Right renal cortex interstitium (tissue), 3 donors: Measurements from ENCODE around the gene GNAT3. TPM values are rescaled to one million over a fixed set of nuclear protein-coding genes. Genes with fewer than 3 reads are reported as not detected.

Experiments used
- DNase-seq, 3 donors: peaks; one replicate each; pipeline ENCODE4 v3.0.0-alpha.2; 2013; ENCODE audit warnings: low read depth in 3 of 3, low spot score in 2 of 3
- polyA plus RNA-seq, 3 donors: library from polyadenylated mRNA; unstranded; fragments of 120-200 nt; gene quantifications; one replicate each; pipeline ENCODE4 v1.2.1, GENCODE V29; 2013; ENCODE audit not compliant: insufficient read length in 3 of 3

Gene GNAT3
- polyA plus RNA-seq, 3 donors, result not detected

DNA sequence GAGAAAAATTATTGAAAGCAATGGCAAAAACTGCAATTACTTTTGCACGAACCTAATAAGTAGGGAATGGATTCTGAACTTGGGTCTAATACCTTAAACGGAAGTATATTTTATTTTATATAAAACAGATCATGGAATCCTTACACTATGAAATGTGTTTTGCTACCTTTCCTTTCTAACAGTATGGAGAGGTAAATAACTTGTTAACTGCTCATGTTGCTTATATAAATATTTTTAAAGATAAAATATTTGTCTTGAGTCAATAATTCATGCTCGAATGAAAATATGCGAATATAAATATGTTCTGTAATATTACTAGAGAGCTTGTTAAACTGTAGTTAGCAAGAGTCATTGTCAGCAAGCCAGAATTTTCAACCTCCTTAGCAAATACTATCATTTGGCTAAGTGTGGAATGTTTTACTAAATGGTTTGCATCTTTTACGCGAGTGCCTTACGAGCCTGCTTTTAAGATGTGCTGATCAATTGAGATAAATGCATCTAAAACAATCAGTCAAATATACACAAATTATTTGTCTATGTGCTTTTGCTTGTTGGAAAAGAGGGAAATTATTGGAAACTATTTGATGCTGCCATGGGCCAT, 5.9 kb downstream of the GNAT3 start:
- no peak for DNase-seq

DNA sequence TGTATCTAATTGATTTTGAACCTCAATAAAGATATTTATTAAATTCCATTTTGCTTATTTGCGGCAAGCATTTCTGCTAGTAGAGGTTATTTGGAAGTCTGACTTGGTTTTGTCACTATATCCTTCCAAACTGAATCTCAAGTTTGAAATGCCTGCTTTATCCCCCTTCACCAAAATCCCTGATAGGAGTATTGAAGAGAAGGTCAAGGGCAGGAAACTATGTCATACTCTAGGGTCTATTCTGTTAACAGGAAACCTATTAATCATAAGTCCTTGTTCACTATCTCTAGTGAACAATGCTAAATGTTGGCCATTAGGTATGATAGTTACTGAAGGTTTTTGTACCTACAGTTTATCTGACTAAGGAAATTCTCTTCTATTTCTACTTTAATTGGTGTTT, 11.5 kb downstream of the GNAT3 start:
- DNase-seq, result no peak

- DNase-seq, result no peak
These were observed 12.4 kb downstream of the GNAT3 start for GRCh38 chr7:80499350-80499953.

DNA sequence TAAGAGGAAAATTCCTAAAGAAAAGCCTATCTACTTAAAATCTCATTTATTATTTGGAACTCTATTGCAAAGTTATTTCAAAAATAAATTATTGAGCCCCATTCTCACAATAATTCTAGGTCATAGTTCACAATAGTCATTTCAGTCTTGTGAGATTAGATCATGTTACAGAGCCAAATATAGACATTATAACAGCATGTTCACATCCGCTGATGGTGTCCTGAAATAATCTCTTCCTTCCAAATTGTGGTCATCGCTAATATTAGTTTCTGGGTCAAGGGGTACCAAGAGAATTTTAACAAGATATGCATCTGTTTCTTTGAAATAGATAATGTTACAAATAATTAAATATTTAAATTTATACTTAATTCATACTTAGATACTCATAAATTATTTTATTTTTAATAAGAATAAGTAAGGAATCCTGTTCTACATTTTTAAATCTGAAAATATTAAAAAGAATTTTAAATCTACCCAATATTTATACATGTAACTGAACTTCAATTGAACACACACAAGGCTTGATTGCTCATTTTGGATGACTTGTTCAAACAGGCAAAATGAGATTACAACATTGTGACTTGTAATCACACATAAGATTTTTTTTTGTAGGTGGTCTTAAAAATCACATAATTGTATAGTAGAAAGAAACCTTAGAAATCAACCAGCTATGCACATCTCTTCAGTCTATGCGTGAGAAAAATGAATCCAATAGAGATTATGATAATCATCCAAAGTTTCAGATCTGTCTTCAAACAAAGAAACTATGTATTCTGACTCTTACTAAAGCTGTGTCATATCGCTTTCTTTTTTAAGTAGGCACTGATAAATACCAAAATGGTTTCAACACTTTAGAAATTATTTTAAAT, 13.1 kb downstream of the GNAT3 start:
- no peak for DNase-seq

DNA sequence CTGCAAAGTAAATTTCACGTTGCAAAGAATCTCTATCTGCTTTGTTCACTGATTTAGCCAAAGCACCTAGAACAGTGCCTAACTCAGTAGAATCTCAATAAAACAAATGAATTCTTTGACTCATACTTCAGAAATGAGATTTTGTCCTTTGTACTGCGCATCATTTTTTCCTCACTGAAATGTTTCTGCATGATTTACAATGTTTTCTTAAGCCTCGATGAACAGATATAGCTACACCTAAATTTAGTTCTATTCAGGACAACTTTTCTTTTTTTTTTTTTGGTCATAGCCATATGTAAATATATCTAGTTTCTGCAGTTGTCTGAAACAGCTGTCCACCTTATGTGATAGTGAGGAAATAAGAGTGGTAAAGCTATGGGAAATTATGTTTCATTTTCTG, 15.3 kb downstream of the GNAT3 start:
- DNase-seq, result no peak

DNA sequence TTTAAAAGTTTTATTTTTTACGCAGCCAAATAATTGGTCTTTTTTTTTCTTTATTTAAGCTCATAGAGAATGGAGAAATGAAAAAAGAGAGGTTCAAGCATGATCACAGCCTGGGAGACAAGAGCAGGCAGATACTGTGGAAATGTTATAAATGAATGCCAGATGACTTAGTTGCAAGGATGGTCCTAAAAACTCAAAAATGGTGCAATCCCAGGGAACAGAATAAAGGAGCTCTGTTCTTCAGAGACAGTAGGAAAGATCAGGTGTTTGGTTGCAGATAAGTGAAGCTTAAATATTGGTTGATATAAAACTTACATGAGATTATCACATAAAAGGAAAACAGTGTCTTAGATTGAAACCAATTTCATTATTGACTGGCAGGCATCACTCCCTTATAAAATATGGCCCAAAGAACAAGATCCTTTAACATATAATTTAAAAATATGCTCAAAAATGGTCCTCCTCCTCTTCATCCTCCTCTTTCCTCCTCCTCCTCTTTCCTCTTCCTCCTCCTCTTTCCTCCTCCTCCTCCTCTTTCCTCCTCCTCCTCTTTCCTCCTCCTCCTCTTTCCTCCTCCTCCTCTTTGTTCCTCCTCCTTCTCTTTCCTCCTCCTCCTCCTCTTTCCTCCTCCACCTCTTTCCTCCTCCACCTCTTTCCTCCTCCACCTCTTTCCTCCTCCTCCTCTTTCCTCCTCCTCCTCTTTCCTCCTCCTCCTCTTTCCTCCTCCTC, 18.6 kb downstream of the GNAT3 start:
- no peak for DNase-seq

DNA sequence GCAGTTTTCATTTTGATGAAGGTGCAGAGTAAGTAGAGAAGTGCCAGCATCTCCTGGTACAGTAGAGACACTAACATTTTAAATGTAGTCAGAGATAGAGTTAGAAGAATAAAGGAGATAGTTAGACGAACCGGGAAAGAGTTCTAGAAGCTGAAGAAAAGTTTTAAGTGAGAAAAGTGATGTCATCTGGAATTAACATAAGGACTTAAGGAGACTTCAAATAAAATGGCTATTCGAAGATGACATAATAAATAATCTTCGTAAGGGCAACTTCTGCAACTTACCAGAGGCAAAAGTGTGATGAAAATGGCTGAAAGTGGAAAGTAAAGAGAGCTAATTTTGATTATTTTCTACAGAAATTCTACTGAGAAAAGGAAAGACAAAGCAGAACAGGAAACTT, 20.4 kb downstream of the GNAT3 start:
- DNase-seq, result no peak

DNA sequence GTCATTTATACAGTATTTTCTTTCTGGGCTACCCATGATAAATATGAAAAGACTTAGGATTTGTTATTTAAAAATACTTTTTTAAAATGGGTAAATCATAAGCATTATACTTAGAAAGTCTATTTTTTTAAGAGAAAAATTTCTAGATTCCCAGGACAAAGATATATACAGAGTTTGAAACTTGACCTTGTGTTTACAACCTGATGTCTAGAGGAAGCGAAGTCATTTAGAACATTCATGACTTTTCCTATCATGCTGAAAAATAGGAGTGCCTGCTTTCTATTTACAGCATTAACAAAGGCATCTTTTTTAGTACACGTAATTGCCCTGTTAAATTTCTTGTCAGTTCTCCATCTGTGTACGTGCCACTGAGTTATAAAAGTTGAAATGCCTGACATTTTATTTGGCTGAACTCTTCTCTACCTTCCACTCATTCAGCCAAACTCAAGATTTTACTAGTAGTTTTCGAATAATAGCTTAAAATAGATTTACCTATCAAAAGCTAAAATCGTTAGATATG, 23.0 kb downstream of the GNAT3 start:
- no peak for DNase-seq

DNA sequence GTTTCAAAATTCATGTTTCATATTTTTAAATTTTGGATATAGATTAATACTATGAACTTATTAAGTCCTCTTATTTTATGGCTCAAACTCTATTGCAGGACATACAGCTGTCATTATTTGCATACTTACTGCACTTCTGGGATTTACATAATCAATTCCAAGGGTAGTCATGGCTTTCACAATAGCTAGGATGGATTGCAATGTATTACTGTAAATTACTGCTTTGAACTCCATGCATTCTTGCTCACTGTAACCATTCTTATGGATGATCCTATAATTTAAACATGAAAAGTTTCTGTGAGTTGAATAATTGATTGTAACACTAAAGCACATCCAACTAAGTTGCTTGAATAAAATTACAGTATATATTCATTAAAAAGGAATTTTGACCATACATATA, 23.5 kb downstream of the GNAT3 start:
- no peak for DNase-seq

DNA sequence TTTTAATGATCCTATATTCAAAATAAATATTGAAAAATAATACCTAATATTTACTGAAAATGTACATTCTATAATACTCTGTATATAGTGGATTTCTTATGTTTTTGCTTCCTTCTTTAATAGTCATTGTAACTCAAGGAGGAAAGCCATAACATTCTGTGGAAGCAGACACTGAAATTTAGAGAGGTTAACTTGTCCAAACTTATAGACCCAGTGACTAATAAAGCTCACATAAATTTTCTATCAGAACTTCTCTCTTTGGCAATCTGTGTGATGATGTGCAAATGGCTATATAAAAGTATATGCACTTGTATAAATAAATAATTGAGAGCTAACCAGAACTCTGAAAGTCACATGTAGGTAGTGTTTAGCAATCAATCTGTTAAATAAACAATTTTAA, 26.1 kb downstream of the GNAT3 start:
- no peak for DNase-seq

DNA sequence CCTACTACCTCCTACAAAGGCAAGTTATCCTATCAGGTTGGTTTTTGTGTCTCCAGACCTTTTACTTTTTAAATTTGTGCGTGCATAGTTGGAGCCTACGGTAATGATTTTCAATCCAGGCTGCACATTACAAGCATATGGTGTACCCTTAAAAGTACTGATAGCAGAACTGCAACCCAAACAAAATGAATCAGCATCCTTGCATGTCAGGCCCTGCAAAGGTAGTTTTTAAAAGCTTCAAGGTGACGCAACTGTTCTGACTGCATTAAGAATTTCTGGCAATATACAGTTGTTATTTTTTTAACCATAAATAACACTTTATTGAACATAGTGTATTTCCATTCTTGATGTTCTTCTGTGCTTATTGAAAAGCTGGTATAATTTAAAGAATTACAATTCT, 28.9 kb downstream of the GNAT3 start:
- DNase-seq, result no peak

- DNase-seq, result peak in 1 of 3 donors; percentile 12
These were observed 30.5 kb downstream of the GNAT3 start for GRCh38 chr7:80481196-80481884.

DNA sequence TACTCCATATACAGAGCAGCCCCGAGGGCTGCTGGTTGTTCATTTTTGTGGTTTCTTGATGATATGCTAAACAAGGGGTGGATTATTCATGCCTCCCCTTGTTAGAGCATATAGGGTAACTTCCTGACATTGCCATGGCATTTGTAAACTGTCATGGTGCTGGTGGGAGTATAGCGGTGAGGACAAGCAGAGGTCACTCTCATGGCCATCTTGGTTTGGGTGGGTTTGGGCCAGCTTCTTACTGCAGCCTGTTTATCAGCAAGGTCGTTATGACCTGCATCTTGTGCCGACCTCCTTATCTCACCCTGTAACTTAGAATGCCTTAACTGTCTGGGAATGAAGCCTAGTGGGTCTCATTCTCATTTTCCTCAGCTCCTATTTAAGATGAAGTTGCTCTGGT, 31.3 kb downstream of the GNAT3 start:
- no peak for DNase-seq

- no peak for DNase-seq
These were observed 33.2 kb downstream of the GNAT3 start for GRCh38 chr7:80478683-80479082.

GRCh38 chr7:80476035-80476434, 35.8 kb downstream of the GNAT3 start:
- no peak for DNase-seq

- DNase-seq, result no peak
These were observed 36.5 kb downstream of the GNAT3 start for GRCh38 chr7:80475383-80475782.

DNA sequence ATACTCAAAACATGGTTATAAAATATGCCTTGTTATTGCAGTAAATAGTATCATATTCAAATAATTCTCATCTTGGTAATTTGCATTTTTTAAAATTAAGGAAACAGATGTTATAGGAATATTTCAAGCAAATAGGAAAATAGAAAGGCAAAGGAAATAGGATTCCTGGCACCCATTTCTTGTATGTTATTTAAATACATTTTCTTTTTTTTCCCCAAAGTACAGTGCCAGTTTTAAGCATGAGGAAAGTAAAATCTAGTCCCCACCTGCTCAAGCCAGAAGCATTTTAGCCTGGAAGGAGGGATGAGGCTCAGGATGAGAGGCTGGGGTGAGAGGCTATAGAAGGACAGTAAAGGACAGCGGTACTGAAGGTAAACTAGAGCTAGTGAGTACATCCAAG, 38.1 kb downstream of the GNAT3 start:
- DNase-seq, result no peak

GRCh38 chr7:80472491-80473200, 39.2 kb downstream of the GNAT3 start:
- DNase-seq, result no peak

- no peak for DNase-seq
These were observed 42.7 kb downstream of the GNAT3 start for GRCh38 chr7:80468931-80469714.
